ENCODE results near the gene GRB10. TPM values are rescaled to one million over a fixed set of nuclear protein-coding genes. Genes with fewer than 3 reads are reported as not detected.

The GRB10 gene
- polyA plus RNA-seq, 1 donor from 2014 or later = 78.4 TPM

GRCh38 chr7:50725774-50726173, 56.9 kb downstream of the GRB10 start:
- no peaks in the 10 kb centered on the region for H3K27me3 ChIP-seq (ENCODE audit: insufficient read depth, low read depth, low read length)
- no peak overlapping the region for H2AFZ ChIP-seq (ENCODE audit: low read depth, low read length)
- no peaks in the 10 kb centered on the region for H4K20me1 ChIP-seq (ENCODE audit: insufficient read depth)

GRCh38 chr7:50724526-50725520, 57.9 kb downstream of the GRB10 start:
- Histone ChIP-seq H2AFZ (ENCODE audit: low read depth, low read length) (no peak overlapping the region), H3K27ac (ENCODE audit: low read length) (no peak overlapping the region), H3K4me2 (ENCODE audit: low read length) (no peak overlapping the region), H3K27me3 (ENCODE audit: insufficient read depth, low read depth, low read length) (no peaks in the 10 kb centered on the region), H4K20me1 (ENCODE audit: insufficient read depth) (no peaks in the 10 kb centered on the region), H3K4me3 (ENCODE audit: low read length) (no peak overlapping the region), H3F3A (ENCODE audit: insufficient read depth, low read length, poor library complexity, severe bottlenecking) (no peaks in the 10 kb centered on the region), H3K9me2 (ENCODE audit: insufficient read depth, low read length) (no peaks in the 10 kb centered on the region), H3K9me3 (ENCODE audit: low read length) (no peaks in the 10 kb centered on the region), H3K79me2 (replicated peaks; ENCODE audit: insufficient read depth, low read length) (peaks cover 20% of the 10 kb centered on the region), H3K9ac (ENCODE audit: low read length) (no peak overlapping the region), H3K36me3 (ENCODE audit: insufficient read depth, low read length) (no peaks in the 10 kb centered on the region)
- TF ChIP-seq RAD21 (conservative IDR thresholded peaks at IDR 0.05) = no peak
- no peak for TF ChIP-seq TAF1 (IDR thresholded peaks at IDR 0.05; ENCODE audit: low read depth)
- TF ChIP-seq, protein P1, sequence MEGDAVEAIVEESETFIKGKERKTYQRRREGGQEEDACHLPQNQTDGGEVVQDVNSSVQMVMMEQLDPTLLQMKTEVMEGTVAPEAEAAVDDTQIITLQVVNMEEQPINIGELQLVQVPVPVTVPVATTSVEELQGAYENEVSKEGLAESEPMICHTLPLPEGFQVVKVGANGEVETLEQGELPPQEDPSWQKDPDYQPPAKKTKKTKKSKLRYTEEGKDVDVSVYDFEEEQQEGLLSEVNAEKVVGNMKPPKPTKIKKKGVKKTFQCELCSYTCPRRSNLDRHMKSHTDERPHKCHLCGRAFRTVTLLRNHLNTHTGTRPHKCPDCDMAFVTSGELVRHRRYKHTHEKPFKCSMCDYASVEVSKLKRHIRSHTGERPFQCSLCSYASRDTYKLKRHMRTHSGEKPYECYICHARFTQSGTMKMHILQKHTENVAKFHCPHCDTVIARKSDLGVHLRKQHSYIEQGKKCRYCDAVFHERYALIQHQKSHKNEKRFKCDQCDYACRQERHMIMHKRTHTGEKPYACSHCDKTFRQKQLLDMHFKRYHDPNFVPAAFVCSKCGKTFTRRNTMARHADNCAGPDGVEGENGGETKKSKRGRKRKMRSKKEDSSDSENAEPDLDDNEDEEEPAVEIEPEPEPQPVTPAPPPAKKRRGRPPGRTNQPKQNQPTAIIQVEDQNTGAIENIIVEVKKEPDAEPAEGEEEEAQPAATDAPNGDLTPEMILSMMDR (IDR thresholded peaks at IDR 0.05; ENCODE audit: poor library complexity, severe bottlenecking) = no peak
- no peak for TF ChIP-seq REST (IDR thresholded peaks at IDR 0.05; ENCODE audit: borderline replicate concordance)
- TF ChIP-seq MXI1 (conservative IDR thresholded peaks at IDR 0.05; ENCODE audit: poor library complexity, severe bottlenecking) = no peak
- TF ChIP-seq POLR2AphosphoS5 (IDR thresholded peaks at IDR 0.05) = no peak

More at GRCh38 chr7:50725774-50726173, 56.9 kb downstream of the GRB10 start:
- H3K9me3 ChIP-seq (ENCODE audit: low read length) = no peaks in the 10 kb centered on the region
- TF ChIP-seq SMC3 (conservative IDR thresholded peaks at IDR 0.05; ENCODE audit: poor library complexity) (no peak), RAD21 (conservative IDR thresholded peaks at IDR 0.05) (no peak), REST (IDR thresholded peaks at IDR 0.05; ENCODE audit: borderline replicate concordance) (no peak), EZH2 (IDR thresholded peaks at IDR 0.05; ENCODE audit: borderline replicate concordance, insufficient read depth, low read length, poor library complexity, severe bottlenecking) (no peak), TAF1 (IDR thresholded peaks at IDR 0.05; ENCODE audit: low read depth) (no peak), MXI1 (conservative IDR thresholded peaks at IDR 0.05; ENCODE audit: poor library complexity, severe bottlenecking) (no peak), EP300 (conservative IDR thresholded peaks at IDR 0.05; ENCODE audit: poor library complexity, severe bottlenecking) (no peak), POLR2AphosphoS5 (IDR thresholded peaks at IDR 0.05) (no peak)
- TF ChIP-seq, protein P1 (IDR thresholded peaks at IDR 0.05; ENCODE audit: poor library complexity, severe bottlenecking) = no peak
- H3K4me2 ChIP-seq (ENCODE audit: low read length) = no peak overlapping the region
- H3K27ac ChIP-seq (ENCODE audit: low read length) = no peak overlapping the region
- no peaks in the 10 kb centered on the region for H3F3A ChIP-seq (ENCODE audit: insufficient read depth, low read length, poor library complexity, severe bottlenecking)
- no peaks in the 10 kb centered on the region for H3K9me2 ChIP-seq (ENCODE audit: insufficient read depth, low read length)
- no peak overlapping the region for H3K9ac ChIP-seq (ENCODE audit: low read length)
- H3K4me3 ChIP-seq (ENCODE audit: low read length) = no peak overlapping the region
- no peaks in the 10 kb centered on the region for H3K36me3 ChIP-seq (ENCODE audit: insufficient read depth, low read length)
- peaks cover 12% of the 10 kb centered on the region for H3K79me2 ChIP-seq (replicated peaks; ENCODE audit: insufficient read depth, low read length)
